Transverse colon (tissue), 4 donors: Measurements from ENCODE around the gene ORM1.

Experiments
- CTCF ChIP-seq, 5 experiments: fragments of 200-600 bp in 3 of 5; fragments of 450-650 bp in 2 of 5; sonication (generic) in 3 of 5; IDR thresholded peaks; 1 replicate in 2 of 5; 2 replicates in 3 of 5; pipeline ENCODE4 v1.5.1; 2016 to 2017; ENCODE audit warnings: antibody characterized with exemption in 5 of 5, inconsistent platforms in 3 of 5, mild to moderate bottlenecking in 2 of 5, moderate library complexity in 1 of 5
- POLR2AphosphoS5 ChIP-seq, 3 donors: sonication (generic); formaldehyde crosslinking; IDR thresholded peaks; one replicate each; pipeline ENCODE4 v1.6.1; 2016; ENCODE audit warnings: antibody characterized with exemption in 3 of 3

GRCh38 chr9:114347675-114348074 is 24.8 kb downstream of the ORM1 start:
- no peak for TF ChIP-seq POLR2AphosphoS5 (IDR thresholded peaks at IDR 0.05)
- no peak for TF ChIP-seq CTCF (IDR thresholded peaks at IDR 0.05)
